ENCODE data around the gene SLC12A7. TPM values are rescaled to one million over a fixed set of nuclear protein-coding genes. Genes with fewer than 3 reads are reported as not detected.

Gene SLC12A7
- total RNA-seq, 1 donor from 2014 or later, result 80.8 TPM

DNA sequence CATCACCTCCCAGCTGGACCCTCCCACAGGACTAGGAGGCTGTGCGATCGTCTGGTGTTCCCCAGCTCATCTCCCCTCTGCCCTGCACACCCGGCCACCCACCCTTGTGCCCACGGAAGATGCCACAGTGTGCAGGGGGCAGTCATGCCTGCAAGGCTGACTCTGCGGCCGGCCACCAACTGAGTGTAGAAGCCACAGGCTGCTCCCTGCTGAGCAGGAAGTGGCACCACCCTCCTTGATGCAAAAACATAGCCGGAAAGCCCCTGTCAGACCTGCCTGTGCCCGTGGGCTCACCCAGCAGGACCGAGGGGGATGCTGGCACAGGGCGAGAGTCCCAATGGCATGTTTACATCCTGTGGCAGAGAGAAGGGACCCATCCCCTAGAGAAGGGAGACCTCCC is 40.3 kb upstream of the SLC12A7 start:
- DNase-seq (ENCODE audit: low spot score, unreplicated experiment), result no peak
- Mint-ChIP-seq H3K9me3 (ENCODE audit: low read depth) (no peaks in the 10 kb centered on the region), H3K27ac (no peak overlapping the region), H3K4me1 (ENCODE audit: low read depth) (peaks cover 2% of the 10 kb centered on the region), H3K4me3 (ENCODE audit: low read depth) (no peak overlapping the region), H3K27me3 (peaks cover 40% of the 10 kb centered on the region), H3K36me3 (ENCODE audit: insufficient read depth) (no peaks in the 10 kb centered on the region)
- TF ChIP-seq, protein P1, sequence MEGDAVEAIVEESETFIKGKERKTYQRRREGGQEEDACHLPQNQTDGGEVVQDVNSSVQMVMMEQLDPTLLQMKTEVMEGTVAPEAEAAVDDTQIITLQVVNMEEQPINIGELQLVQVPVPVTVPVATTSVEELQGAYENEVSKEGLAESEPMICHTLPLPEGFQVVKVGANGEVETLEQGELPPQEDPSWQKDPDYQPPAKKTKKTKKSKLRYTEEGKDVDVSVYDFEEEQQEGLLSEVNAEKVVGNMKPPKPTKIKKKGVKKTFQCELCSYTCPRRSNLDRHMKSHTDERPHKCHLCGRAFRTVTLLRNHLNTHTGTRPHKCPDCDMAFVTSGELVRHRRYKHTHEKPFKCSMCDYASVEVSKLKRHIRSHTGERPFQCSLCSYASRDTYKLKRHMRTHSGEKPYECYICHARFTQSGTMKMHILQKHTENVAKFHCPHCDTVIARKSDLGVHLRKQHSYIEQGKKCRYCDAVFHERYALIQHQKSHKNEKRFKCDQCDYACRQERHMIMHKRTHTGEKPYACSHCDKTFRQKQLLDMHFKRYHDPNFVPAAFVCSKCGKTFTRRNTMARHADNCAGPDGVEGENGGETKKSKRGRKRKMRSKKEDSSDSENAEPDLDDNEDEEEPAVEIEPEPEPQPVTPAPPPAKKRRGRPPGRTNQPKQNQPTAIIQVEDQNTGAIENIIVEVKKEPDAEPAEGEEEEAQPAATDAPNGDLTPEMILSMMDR (IDR thresholded peaks at IDR 0.05; ENCODE audit: unreplicated experiment), result no peak

DNA sequence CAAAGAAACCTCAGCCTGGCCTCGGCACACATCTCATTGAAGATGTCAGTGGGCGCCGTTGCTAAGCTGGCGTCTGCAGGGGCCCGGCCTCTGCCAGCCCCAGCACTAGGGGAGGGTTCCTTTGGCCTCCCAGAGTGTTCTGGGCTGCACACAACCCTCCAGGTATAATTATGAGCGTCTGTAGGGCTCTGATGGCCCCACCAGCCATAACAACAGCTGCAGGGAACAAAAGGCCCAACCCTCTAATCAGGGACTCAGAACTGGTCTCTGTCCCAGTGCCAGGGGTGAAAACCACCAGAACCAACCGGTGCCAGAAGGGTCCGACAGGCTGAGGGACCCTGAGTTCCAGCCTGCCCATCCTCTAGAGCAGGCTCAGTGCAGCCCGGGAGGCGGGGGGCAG is 39.5 kb upstream of the SLC12A7 start:
- no peak for DNase-seq (ENCODE audit: low spot score, unreplicated experiment)
- peaks cover 39% of the 10 kb centered on the region for H3K27me3 Mint-ChIP-seq
- TF ChIP-seq, protein P1 (IDR thresholded peaks at IDR 0.05; ENCODE audit: unreplicated experiment), result no peak
- H3K4me1 Mint-ChIP-seq (ENCODE audit: low read depth), result peaks cover 8% of the 10 kb centered on the region
- no peak overlapping the region for H3K4me3 Mint-ChIP-seq (ENCODE audit: low read depth)
- H3K9me3 Mint-ChIP-seq (ENCODE audit: low read depth), result no peaks in the 10 kb centered on the region
- no peaks in the 10 kb centered on the region for H3K36me3 Mint-ChIP-seq (ENCODE audit: insufficient read depth)
- H3K27ac Mint-ChIP-seq, result no peak overlapping the region

GRCh38 chr5:1150866-1151265 is 39.0 kb upstream of the SLC12A7 start:
- Mint-ChIP-seq H3K4me3 (ENCODE audit: low read depth) (no peak overlapping the region), H3K27me3 (peaks cover 39% of the 10 kb centered on the region), H3K9me3 (ENCODE audit: low read depth) (no peaks in the 10 kb centered on the region), H3K27ac (no peak overlapping the region), H3K36me3 (ENCODE audit: insufficient read depth) (no peaks in the 10 kb centered on the region), H3K4me1 (ENCODE audit: low read depth) (peaks cover 8% of the 10 kb centered on the region)
- DNase-seq (ENCODE audit: low spot score, unreplicated experiment), result no peak
- TF ChIP-seq, protein P1 (IDR thresholded peaks at IDR 0.05; ENCODE audit: unreplicated experiment), result no peak

DNA sequence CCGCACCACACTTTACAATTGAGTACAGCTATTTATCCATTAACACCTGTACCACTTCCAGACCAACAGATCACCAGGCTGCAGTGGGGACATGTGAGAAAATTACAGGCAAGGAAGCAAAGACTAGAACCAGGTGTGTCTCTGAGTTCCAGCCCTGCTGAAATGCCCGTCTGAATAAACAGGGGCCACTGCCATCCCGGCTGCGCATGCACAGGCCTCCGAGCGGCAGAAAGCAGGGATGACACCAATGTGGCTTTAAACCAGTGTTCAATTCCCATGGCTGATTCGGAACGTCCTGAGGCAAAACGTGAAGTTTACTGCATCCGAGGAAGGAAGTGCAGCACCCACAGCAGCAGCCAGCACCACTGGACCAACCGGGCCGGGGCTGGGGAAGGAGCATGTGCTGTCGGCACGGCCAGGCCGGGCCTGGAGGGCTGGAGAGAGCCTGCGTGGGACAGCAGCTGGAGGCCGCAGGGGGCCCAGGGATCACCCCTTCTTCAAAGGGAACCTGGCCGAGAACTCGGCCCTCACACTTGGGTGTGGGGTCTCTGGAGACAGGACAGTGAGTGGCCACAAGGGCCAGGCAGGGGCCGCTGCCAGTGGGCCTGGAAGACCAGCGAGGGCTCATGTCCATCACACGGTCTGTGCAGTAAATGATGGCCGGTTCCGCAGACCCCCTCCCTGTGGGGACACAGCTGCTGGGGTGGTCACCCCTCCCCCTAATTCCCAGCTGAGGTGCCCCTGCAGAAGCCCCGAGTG is 33.0 kb upstream of the SLC12A7 start:
- Mint-ChIP-seq H3K36me3 (ENCODE audit: insufficient read depth) (no peaks in the 10 kb centered on the region), H3K27me3 (peaks cover 12% of the 10 kb centered on the region), H3K27ac (no peak overlapping the region), H3K9me3 (ENCODE audit: low read depth) (no peaks in the 10 kb centered on the region), H3K4me3 (ENCODE audit: low read depth) (no peak overlapping the region), H3K4me1 (ENCODE audit: low read depth) (peaks cover 7% of the 10 kb centered on the region)
- TF ChIP-seq, protein P1 (IDR thresholded peaks at IDR 0.05; ENCODE audit: unreplicated experiment), result no peak
- no peak for DNase-seq (ENCODE audit: low spot score, unreplicated experiment)

GRCh38 chr5:1144089-1144488 is 32.2 kb upstream of the SLC12A7 start:
- Mint-ChIP-seq H3K4me1 (ENCODE audit: low read depth) (peaks cover 7% of the 10 kb centered on the region), H3K36me3 (ENCODE audit: insufficient read depth) (no peaks in the 10 kb centered on the region), H3K4me3 (ENCODE audit: low read depth) (no peak overlapping the region), H3K9me3 (ENCODE audit: low read depth) (no peaks in the 10 kb centered on the region), H3K27me3 (peaks cover 12% of the 10 kb centered on the region), H3K27ac (no peak overlapping the region)
- TF ChIP-seq, protein P1 (IDR thresholded peaks at IDR 0.05; ENCODE audit: unreplicated experiment), result no peak
- no peak for DNase-seq (ENCODE audit: low spot score, unreplicated experiment)
